ENCODE data around the gene NUMB.

Gene NUMB

DNA sequence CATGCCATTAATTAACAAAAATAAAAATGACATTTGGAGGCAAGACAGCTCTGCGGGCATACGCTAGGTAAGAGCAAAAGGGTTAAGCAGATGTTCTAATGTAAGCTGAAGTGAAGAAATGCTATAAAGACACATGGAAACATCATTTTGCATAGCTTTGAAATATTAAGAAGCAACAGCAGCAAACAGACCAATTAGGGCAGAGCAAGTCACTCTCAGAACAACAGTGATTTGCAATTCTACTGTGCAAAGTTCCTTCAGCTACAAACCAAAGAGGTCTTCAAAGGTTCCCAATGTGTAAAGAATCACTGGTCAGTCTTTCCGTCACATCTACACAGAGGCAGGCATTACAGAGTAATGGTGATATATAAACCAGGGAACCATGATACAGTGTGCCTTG is 152.8 kb downstream of the NUMB start:
- DNase-seq (ENCODE audit: low read depth): no peak
- TF ChIP-seq, protein P1, sequence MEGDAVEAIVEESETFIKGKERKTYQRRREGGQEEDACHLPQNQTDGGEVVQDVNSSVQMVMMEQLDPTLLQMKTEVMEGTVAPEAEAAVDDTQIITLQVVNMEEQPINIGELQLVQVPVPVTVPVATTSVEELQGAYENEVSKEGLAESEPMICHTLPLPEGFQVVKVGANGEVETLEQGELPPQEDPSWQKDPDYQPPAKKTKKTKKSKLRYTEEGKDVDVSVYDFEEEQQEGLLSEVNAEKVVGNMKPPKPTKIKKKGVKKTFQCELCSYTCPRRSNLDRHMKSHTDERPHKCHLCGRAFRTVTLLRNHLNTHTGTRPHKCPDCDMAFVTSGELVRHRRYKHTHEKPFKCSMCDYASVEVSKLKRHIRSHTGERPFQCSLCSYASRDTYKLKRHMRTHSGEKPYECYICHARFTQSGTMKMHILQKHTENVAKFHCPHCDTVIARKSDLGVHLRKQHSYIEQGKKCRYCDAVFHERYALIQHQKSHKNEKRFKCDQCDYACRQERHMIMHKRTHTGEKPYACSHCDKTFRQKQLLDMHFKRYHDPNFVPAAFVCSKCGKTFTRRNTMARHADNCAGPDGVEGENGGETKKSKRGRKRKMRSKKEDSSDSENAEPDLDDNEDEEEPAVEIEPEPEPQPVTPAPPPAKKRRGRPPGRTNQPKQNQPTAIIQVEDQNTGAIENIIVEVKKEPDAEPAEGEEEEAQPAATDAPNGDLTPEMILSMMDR (conservative IDR thresholded peaks at IDR 0.05; ENCODE audit: low read depth, low read length): no peak
- no peak overlapping the region for H3K4me3 ChIP-seq (ENCODE audit: low read depth, low read length)

DNA sequence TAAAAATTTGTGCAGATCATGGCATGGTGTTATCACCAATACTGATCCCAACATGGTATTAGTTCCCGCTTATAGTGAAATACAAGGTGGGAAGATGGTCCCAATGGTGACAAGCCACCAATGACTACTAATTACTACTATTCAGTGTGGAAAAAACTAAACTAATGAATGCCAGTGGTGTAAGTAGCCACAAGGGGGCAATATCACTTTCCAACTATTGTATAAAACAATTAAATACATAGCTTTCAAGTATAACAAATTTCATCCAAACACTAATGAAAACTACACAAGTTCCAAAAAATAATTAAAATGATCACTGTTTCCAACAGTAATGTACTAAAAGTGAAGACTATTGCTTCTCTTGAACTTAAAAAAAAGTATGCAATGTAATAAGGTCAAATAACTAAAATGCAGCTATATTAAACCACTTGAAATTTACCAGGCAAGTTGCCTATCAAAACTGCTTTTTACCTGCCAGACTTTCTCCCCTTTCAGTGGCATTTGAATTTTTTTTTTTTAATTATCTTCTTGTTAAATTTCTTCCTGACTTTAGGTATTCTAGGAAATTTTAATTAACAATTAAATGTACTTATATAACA is 163.0 kb downstream of the NUMB start:
- H3K4me3 ChIP-seq (ENCODE audit: low read depth, low read length): no peak overlapping the region
- TF ChIP-seq, protein P1 (conservative IDR thresholded peaks at IDR 0.05; ENCODE audit: low read depth, low read length): peak; percentile 68
- peak; percentile 59 for DNase-seq (ENCODE audit: low read depth)

DNA sequence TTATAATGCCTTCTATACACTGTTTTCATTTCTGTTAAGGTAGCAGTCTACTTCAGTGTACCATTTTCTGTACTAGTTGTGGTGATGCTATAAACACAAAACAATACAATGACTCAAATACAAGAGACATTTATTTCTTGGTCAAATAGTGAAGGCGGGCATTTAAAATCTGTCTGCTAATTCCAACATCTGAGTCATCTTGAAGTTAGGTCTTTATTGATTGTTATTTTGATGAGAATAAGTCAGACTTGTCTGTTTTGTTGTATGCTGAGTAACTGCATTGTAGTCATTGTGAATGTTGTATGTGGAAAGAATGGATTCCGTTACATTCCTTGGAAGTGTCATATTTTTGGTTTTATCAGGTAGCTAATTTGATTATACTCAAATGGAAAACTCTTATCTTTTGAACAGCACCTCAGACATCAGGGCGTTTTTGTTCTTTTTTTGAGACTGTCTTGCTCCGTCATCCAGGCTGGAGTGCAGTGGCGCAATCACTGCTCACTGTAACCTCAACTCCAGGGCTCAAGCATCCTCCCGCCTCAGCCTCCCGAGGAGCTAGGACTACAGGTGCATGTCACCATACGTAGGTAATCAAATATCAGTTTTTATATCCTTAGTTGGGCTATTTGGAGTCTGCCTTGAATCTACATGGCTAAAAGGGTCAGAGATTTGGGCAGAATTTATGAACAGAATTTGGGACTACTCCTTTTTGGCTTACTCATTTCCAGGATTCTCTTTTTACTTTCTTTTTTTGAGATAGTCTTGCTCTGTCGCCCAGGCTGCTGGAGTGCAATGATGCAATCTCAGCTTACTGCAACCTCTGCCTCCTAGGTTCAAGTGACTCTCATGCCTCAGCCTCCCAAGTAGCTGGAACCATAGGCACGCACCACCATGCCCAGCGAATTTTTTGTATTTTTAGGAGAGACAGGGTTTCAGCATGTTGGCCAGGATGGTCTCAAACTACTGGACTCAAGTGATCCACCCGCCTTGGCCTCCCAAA is 164.3 kb downstream of the NUMB start:
- H3K4me3 ChIP-seq (ENCODE audit: low read depth, low read length): no peak overlapping the region
- DNase-seq (ENCODE audit: low read depth): no peak
- TF ChIP-seq, protein P1 (conservative IDR thresholded peaks at IDR 0.05; ENCODE audit: low read depth, low read length): no peak

DNA sequence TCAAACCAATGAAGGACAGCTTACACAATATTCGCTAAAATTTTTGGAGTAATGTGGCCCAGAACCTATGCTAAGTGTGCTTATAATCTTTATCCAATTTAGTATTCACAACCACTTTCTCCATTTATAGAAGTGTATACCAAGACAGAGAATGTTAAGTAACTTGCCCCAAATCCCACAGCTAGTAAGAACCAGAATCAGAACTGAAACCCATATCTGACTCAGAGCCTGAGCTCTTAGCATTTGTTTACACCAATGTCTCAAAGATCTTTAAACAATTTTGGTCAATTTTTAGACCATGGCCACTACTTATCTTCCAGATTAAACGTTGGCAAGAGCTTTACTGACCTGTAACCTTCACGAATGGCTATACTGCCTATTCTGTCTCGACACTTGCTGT is 168.1 kb downstream of the NUMB start:
- H3K4me3 ChIP-seq (ENCODE audit: low read depth, low read length): no peak overlapping the region
- no peak for DNase-seq (ENCODE audit: low read depth)
- TF ChIP-seq, protein P1 (conservative IDR thresholded peaks at IDR 0.05; ENCODE audit: low read depth, low read length): no peak

DNA sequence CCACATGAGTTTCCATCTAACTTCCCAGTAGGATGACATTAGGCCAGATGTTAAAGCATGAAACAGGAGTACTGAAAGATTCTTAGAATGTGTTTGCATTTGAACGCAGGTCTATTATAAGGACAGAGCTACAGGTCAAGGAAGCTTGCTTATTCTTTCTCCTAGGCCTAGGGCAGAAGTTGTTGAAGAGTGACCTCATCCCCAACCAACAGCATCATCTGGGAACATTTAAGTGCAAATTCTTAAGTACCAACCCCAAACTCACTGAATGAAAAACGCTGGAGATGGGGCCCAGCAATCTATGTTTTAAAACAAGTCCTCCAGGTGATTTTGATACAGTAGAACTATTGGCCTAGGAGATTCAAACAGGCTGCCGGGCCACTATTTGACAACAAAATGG is 168.6 kb downstream of the NUMB start:
- no peak overlapping the region for H3K4me3 ChIP-seq (ENCODE audit: low read depth, low read length)
- TF ChIP-seq, protein P1 (conservative IDR thresholded peaks at IDR 0.05; ENCODE audit: low read depth, low read length): no peak
- no peak for DNase-seq (ENCODE audit: low read depth)

DNA sequence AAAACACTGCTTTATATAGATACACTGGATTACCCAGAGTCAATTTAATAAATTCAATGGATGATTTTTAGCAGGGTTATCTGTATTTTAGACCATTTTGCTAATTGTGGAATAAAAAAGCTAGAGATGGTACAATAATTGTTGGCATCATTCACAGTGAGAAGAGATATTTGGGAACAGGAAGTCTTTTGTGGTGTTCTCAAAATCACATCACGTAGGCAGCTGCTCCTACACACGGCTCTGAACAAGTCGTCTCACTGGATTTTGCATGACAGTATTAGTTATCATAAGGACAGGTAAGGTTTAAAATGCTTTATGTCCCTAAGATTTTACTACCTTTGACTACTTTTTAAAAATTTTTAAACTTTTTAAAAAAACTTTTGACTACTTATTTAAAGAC is 169.0 kb downstream of the NUMB start:
- H3K4me3 ChIP-seq (ENCODE audit: low read depth, low read length): no peak overlapping the region
- DNase-seq (ENCODE audit: low read depth): no peak
- TF ChIP-seq, protein P1 (conservative IDR thresholded peaks at IDR 0.05; ENCODE audit: low read depth, low read length): no peak
